ENCODE measurements around the gene PGAP2. TPM values are rescaled to one million over a fixed set of nuclear protein-coding genes. Genes with fewer than 3 reads are reported as not detected.

PGAP2 gene
- total and polyA plus RNA-seq, 2 experiments from 2014 or later = 39.3 to 43.2 TPM

DNA sequence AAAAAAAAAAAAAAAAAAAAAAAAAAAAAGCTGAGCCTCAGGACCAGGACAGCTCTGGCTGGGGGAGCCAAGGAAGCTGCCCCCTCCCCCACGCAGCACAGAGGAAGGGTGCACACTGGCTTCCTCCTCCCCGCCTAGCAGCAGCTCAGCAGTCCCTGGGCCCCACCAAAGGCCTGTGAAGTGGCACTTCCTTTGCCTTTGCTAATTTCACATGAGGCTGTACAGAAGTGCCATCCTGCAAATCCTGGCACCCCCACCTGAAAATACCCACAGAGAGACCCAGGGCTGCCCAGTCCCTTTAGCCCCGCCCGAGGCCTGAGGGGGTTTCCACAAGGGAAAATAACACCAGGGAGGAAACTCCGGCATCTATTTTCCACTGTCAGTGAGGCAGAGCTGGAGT, 28.5 kb downstream of the PGAP2 start:
- Histone ChIP-seq H2AFZ (no peak overlapping the region), H3K4me2 (peak overlapping the region; percentile 55; the same call in 1 of the 2 replicates), H3K4me1 (ENCODE audit: insufficient read depth) (peaks cover 26% of the 10 kb centered on the region), H3K27ac (ENCODE audit: low read depth) (no peak overlapping the region), H3K4me3 (no peak overlapping the region), H3K79me2 (replicated peaks; ENCODE audit: insufficient read depth) (peaks cover 73% of the 10 kb centered on the region), H3K36me3 (ENCODE audit: insufficient read depth) (no peaks in the 10 kb centered on the region; the same call in 1 of the 2 replicates), H3F3A (replicated peaks; ENCODE audit: low read depth) (0 out of 2 replicates have a peak, but pooled peaks cover 3% of the 10 kb centered on the region), H4K20me1 (replicated peaks; ENCODE audit: insufficient read depth) (peaks cover 57% of the 10 kb centered on the region), H3K27me3 (ENCODE audit: insufficient read depth) (no peaks in the 10 kb centered on the region), H3K9me2 (ENCODE audit: insufficient read depth) (no peaks in the 10 kb centered on the region)
- Mint-ChIP-seq H3K27me3 (ENCODE audit: insufficient read depth, low read depth, poor library complexity) (peaks cover 8% of the 10 kb centered on the region), H3K4me1 (peaks cover 51% of the 10 kb centered on the region), H3K27ac (no peak overlapping the region), H3K4me3 (no peak overlapping the region), H3K9me3 (no peaks in the 10 kb centered on the region; the same call in 2 of the 3 replicates), H3K36me3 (ENCODE audit: low read depth) (peaks cover 15% of the 10 kb centered on the region)
- ATAC-seq (no peak), DNase-seq (ENCODE audit: low spot score) (no peak)
- no peak for TF ChIP-seq REST (IDR thresholded peaks at IDR 0.05; ENCODE audit: unreplicated experiment)
- TF ChIP-seq STAT1 (IDR thresholded peaks at IDR 0.05; ENCODE audit: unreplicated experiment) = no peak
- no peak for TF ChIP-seq EZH2 (IDR thresholded peaks at IDR 0.05; ENCODE audit: low read depth, unreplicated experiment)
- TF ChIP-seq NANOG (IDR thresholded peaks at IDR 0.05; ENCODE audit: borderline replicate concordance) = no peak
- no peak for TF ChIP-seq ZNF114 (CRISPR knock-in tag; IDR thresholded peaks at IDR 0.05)
- TF ChIP-seq, protein P1, sequence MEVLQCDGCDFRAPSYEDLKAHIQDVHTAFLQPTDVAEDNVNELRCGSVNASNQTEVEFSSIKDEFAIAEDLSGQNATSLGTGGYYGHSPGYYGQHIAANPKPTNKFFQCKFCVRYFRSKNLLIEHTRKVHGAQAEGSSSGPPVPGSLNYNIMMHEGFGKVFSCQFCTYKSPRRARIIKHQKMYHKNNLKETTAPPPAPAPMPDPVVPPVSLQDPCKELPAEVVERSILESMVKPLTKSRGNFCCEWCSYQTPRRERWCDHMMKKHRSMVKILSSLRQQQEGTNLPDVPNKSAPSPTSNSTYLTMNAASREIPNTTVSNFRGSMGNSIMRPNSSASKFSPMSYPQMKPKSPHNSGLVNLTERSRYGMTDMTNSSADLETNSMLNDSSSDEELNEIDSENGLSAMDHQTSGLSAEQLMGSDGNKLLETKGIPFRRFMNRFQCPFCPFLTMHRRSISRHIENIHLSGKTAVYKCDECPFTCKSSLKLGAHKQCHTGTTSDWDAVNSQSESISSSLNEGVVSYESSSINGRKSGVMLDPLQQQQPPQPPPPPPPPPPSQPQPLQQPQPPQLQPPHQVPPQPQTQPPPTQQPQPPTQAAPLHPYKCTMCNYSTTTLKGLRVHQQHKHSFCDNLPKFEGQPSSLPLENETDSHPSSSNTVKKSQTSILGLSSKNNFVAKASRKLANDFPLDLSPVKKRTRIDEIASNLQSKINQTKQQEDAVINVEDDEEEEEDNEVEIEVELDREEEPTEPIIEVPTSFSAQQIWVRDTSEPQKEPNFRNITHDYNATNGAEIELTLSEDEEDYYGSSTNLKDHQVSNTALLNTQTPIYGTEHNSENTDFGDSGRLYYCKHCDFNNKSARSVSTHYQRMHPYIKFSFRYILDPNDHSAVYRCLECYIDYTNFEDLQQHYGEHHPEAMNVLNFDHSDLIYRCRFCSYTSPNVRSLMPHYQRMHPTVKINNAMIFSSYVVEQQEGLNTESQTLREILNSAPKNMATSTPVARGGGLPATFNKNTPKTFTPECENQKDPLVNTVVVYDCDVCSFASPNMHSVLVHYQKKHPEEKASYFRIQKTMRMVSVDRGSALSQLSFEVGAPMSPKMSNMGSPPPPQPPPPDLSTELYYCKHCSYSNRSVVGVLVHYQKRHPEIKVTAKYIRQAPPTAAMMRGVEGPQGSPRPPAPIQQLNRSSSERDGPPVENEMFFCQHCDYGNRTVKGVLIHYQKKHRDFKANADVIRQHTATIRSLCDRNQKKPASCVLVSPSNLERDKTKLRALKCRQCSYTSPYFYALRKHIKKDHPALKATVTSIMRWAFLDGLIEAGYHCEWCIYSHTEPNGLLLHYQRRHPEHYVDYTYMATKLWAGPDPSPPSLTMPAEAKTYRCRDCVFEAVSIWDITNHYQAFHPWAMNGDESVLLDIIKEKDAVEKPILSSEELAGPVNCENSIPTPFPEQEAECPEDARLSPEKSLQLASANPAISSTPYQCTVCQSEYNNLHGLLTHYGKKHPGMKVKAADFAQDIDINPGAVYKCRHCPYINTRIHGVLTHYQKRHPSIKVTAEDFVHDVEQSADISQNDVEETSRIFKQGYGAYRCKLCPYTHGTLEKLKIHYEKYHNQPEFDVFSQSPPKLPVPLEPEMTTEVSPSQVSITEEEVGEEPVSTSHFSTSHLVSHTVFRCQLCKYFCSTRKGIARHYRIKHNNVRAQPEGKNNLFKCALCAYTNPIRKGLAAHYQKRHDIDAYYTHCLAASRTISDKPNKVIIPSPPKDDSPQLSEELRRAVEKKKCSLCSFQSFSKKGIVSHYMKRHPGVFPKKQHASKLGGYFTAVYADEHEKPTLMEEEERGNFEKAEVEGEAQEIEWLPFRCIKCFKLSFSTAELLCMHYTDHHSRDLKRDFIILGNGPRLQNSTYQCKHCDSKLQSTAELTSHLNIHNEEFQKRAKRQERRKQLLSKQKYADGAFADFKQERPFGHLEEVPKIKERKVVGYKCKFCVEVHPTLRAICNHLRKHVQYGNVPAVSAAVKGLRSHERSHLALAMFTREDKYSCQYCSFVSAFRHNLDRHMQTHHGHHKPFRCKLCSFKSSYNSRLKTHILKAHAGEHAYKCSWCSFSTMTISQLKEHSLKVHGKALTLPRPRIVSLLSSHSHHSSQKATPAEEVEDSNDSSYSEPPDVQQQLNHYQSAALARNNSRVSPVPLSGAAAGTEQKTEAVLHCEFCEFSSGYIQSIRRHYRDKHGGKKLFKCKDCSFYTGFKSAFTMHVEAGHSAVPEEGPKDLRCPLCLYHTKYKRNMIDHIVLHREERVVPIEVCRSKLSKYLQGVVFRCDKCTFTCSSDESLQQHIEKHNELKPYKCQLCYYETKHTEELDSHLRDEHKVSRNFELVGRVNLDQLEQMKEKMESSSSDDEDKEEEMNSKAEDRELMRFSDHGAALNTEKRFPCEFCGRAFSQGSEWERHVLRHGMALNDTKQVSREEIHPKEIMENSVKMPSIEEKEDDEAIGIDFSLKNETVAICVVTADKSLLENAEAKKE (CRISPR knock-in tag; IDR thresholded peaks at IDR 0.05) = no peak
- TF ChIP-seq CTCF (conservative IDR thresholded peaks at IDR 0.05; ENCODE audit: low read depth in 2 of 2) = no peak
- TF ChIP-seq EZH2phosphoT487 (IDR thresholded peaks at IDR 0.05; ENCODE audit: unreplicated experiment) = no peak
- TF ChIP-seq POLR2AphosphoS5 (IDR thresholded peaks at IDR 0.05; ENCODE audit: low read depth) = no peak
- TF ChIP-seq, protein P2, sequence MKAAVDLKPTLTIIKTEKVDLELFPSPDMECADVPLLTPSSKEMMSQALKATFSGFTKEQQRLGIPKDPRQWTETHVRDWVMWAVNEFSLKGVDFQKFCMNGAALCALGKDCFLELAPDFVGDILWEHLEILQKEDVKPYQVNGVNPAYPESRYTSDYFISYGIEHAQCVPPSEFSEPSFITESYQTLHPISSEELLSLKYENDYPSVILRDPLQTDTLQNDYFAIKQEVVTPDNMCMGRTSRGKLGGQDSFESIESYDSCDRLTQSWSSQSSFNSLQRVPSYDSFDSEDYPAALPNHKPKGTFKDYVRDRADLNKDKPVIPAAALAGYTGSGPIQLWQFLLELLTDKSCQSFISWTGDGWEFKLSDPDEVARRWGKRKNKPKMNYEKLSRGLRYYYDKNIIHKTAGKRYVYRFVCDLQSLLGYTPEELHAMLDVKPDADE (IDR thresholded peaks at IDR 0.05) = no peak
- no peak for TF ChIP-seq JUNB (IDR thresholded peaks at IDR 0.05; ENCODE audit: unreplicated experiment)
- no peak for TF ChIP-seq CREB1 (CRISPR knock-in tag; IDR thresholded peaks at IDR 0.05; ENCODE audit: low read depth)
